ENCODE measurements around the gene TLN1. TPM values are rescaled to one million over a fixed set of nuclear protein-coding genes. Genes with fewer than 3 reads are reported as not detected.

TLN1 gene
- total and polyA plus RNA-seq, 8 donors, result 152 to 471 (median 191) TPM

- DNase-seq, result peak in 3 of 4 donors; percentile 66 to 92 (median 80)
- TF ChIP-seq CTCF (IDR thresholded peaks at IDR 0.05), result peak; percentile 50 to 62
Measured at GRCh38 chr9:35756275-35757225, 24.6 kb upstream of the TLN1 start.

GRCh38 chr9:35755071-35755470 lies 23.1 kb upstream of the TLN1 start:
- Histone ChIP-seq H3K9me3 (no peaks in the 10 kb centered on the region), H3K36me3 (peaks cover 0 to 47% of the 10 kb centered on the region in 2 donors)
- intact Hi-C loops (cut with DNase I), result no loop called here

More at GRCh38 chr9:35756275-35757225, 24.6 kb upstream of the TLN1 start:
- peak overlapping the region; percentile 85 for H3K27ac ChIP-seq
- H3K36me3 ChIP-seq, result peaks cover 0 to 37% of the 10 kb centered on the region in 2 donors
- peaks cover 4 to 34% of the 10 kb centered on the region in 2 donors for H3K4me1 ChIP-seq
- no peaks in the 10 kb centered on the region for H3K9me3 ChIP-seq
- peak overlapping the region; percentile 45 to 54 for H3K4me3 ChIP-seq
- peak; percentile 83 for ATAC-seq
- intact Hi-C loops (cut with DNase I), result no loop called here
- H3K27me3 ChIP-seq, result no peaks in the 10 kb centered on the region

GRCh38 chr9:35754264-35754663 lies 22.3 kb upstream of the TLN1 start, which contains the start of gene MSMP:
Gene MSMP, minus strand, starts transcription at chr9:35754276. Its CDS starts 147 bp downstream, at chr9:35754129.
- Histone ChIP-seq H3K4me1 (peaks cover 10 to 49% of the 10 kb centered on the region in 2 donors), H3K9me3 (no peaks in the 10 kb centered on the region), H3K27me3 (no peaks in the 10 kb centered on the region), H3K4me3 (no peak within 1 kb of the TSS), H3K27ac (no peak within 1 kb of the TSS), H3K36me3 (peaks cover 0 to 47% of the 10 kb centered on the region in 2 donors)
- intact Hi-C loops (cut with DNase I), result no loop called here
- no peak for TF ChIP-seq CTCF (IDR thresholded peaks at IDR 0.05)
- ATAC-seq (no peak), DNase-seq (no peak)

More at GRCh38 chr9:35755071-35755470, 23.1 kb upstream of the TLN1 start:
- no peak for ATAC-seq
- DNase-seq, result no peak
- no peak for TF ChIP-seq CTCF (IDR thresholded peaks at IDR 0.05)
- Histone ChIP-seq H3K4me3 (no peak overlapping the region), H3K4me1 (peaks cover 6 to 43% of the 10 kb centered on the region in 2 donors), H3K27ac (no peak overlapping the region), H3K27me3 (no peaks in the 10 kb centered on the region)

- no peak overlapping the region for H3K4me3 ChIP-seq
- H3K9me3 ChIP-seq, result no peaks in the 10 kb centered on the region
- H3K36me3 ChIP-seq, result peaks cover 0 to 47% of the 10 kb centered on the region in 2 donors
- ATAC-seq, result no peak
- no peak overlapping the region for H3K27ac ChIP-seq
- peaks cover 10 to 41% of the 10 kb centered on the region in 2 donors for H3K4me1 ChIP-seq
- intact Hi-C loops (cut with DNase I), result no loop called here
- no peak for TF ChIP-seq CTCF (IDR thresholded peaks at IDR 0.05)
- H3K27me3 ChIP-seq, result no peaks in the 10 kb centered on the region
- no peak for DNase-seq
Measured at GRCh38 chr9:35753466-35753865, 21.5 kb upstream of the TLN1 start.

- intact Hi-C loops (cut with DNase I), result no loop called here
- no peaks in the 10 kb centered on the region for H3K27me3 ChIP-seq
- no peaks in the 10 kb centered on the region for H3K9me3 ChIP-seq
- ATAC-seq, result no peak
- no peak for TF ChIP-seq CTCF (IDR thresholded peaks at IDR 0.05)
- no peak for DNase-seq
- peaks cover 0 to 47% of the 10 kb centered on the region in 2 donors for H3K36me3 ChIP-seq
- H3K27ac ChIP-seq, result peak overlapping the region; percentile 90 to 91
- H3K4me3 ChIP-seq, result peak overlapping the region in 1 of 2 donors; percentile 93
- H3K4me1 ChIP-seq, result peaks cover 23 to 47% of the 10 kb centered on the region in 2 donors
Measured at GRCh38 chr9:35750256-35750531, 18.2 kb upstream of the TLN1 start.
